Measurements from ENCODE around the gene TM4SF20.

TM4SF20 gene

DNA sequence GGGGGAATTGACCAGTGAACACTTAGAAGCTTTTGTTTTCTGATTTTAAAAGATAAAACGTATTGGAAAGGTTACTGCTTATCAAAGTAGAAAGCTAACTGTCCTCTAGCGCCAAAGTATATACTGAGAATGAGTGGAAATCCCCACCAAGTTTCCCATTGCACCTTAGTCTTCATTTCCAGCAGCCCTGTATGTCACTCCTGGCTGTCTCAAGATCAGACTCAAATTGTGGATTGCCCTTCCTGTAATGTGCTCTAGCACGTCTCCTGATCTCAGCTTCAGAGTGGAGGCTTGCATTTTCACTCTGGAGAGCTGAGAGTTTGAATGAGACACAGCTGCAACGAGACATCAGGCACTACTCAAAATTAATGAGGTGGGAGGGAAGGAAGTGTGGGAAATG, 27.5 kb downstream of the TM4SF20 start:
- DNase-seq (ENCODE audit: low read depth): no peak
- no peak overlapping the region for H3K4me3 ChIP-seq (ENCODE audit: control insufficient read depth, low read depth, low read length)
- no peak for TF ChIP-seq CTCF (IDR thresholded peaks at IDR 0.05; ENCODE audit: control insufficient read depth, insufficient read depth, low read depth, low read length, missing control alignments)

- H3K4me3 ChIP-seq (ENCODE audit: control insufficient read depth, low read depth, low read length): no peak overlapping the region
- TF ChIP-seq CTCF (IDR thresholded peaks at IDR 0.05; ENCODE audit: control insufficient read depth, insufficient read depth, low read depth, low read length, missing control alignments): no peak
- DNase-seq (ENCODE audit: low read depth): no peak
These were observed 29.0 kb downstream of the TM4SF20 start for GRCh38 chr2:227349989-227350612.

DNA sequence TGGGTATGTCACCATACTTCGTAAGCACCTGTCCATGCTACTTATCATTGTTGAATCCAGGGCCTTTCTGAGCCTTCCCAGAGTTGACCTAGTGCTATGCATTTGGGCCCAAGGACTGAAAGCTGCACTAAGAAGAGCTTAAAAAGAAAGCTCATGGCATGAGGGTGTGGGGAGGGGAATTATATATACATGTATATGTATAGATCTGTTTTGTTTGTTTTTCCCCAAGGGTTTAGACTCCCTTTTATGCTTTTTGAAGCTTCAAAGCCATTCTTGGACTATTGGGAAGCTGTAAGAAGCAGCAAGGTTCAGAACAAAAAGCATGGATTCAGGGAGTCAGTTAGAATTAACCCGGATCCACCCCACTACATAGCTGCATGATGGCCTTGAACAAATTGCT, 30.8 kb downstream of the TM4SF20 start:
- no peak overlapping the region for H3K4me3 ChIP-seq (ENCODE audit: control insufficient read depth, low read depth, low read length)
- DNase-seq (ENCODE audit: low read depth): no peak
- TF ChIP-seq CTCF (IDR thresholded peaks at IDR 0.05; ENCODE audit: control insufficient read depth, insufficient read depth, low read depth, low read length, missing control alignments): no peak

GRCh38 chr2:227347117-227347516, 32.0 kb downstream of the TM4SF20 start:
- DNase-seq (ENCODE audit: low read depth): no peak
- no peak for TF ChIP-seq CTCF (IDR thresholded peaks at IDR 0.05; ENCODE audit: control insufficient read depth, insufficient read depth, low read depth, low read length, missing control alignments)
- no peak overlapping the region for H3K4me3 ChIP-seq (ENCODE audit: control insufficient read depth, low read depth, low read length)

GRCh38 chr2:227344231-227344630, 34.9 kb downstream of the TM4SF20 start:
- no peak overlapping the region for H3K4me3 ChIP-seq (ENCODE audit: control insufficient read depth, low read depth, low read length)
- no peak for DNase-seq (ENCODE audit: low read depth)
- TF ChIP-seq CTCF (IDR thresholded peaks at IDR 0.05; ENCODE audit: control insufficient read depth, insufficient read depth, low read depth, low read length, missing control alignments): no peak

DNA sequence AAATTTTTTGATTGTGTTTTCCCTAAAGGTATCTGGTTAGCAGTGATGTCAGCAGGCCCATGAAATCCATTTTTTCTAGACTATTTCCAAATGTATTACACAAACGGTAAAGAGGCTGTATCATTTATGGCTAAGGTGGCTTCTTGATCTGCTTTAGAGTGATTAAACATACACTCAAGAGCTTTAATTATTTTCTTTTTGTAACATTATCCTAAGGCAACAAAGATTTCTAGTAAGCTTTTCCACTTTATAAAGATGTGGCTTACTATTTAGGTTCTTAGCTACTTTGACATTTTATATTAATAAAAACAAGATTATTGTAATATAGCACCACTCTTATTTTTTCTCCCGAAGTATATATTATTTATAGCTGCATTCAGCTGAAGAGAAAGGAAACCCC, 37.6 kb downstream of the TM4SF20 start:
- H3K4me3 ChIP-seq (ENCODE audit: control insufficient read depth, low read depth, low read length): no peak overlapping the region
- no peak for TF ChIP-seq CTCF (IDR thresholded peaks at IDR 0.05; ENCODE audit: control insufficient read depth, insufficient read depth, low read depth, low read length, missing control alignments)
- no peak for DNase-seq (ENCODE audit: low read depth)

- H3K4me3 ChIP-seq (ENCODE audit: control insufficient read depth, low read depth, low read length): no peak overlapping the region
- DNase-seq (ENCODE audit: low read depth): no peak
- no peak for TF ChIP-seq CTCF (IDR thresholded peaks at IDR 0.05; ENCODE audit: control insufficient read depth, insufficient read depth, low read depth, low read length, missing control alignments)
These were observed 39.0 kb downstream of the TM4SF20 start for GRCh38 chr2:227340106-227340505.

Measured in AG09309 (cell line).